ENCODE measurements around the gene MALAT1.
"Not testable (repeated sequence)": the region's sequence is repeated elsewhere in the genome, so short reads cannot be mapped to it uniquely, and the experiment has no call there.

GRCh38 chr11:65523631-65523968 lies 24.8 kb downstream of the MALAT1 start:
- not testable (repeated sequence) for TF ChIP-seq CTCF, POLR2A, POLR2AphosphoS5 (IDR thresholded peaks at IDR 0.05)
